ENCODE results near the gene TXNDC5.

Gene TXNDC5

GRCh38 chr6:7910654-7911344, at the start of gene TXNDC5:
TSS of gene TXNDC5 (minus strand) at chr6:7910788. CDS start at chr6:7910776, 12 bp downstream.
- peak; percentile 49 to 67 for DNase-seq

GRCh38 chr6:7960141-7960540, 49.6 kb upstream of the TXNDC5 start:
- DNase-seq = no peak

- DNase-seq = no peak
Observed at GRCh38 chr6:7959453-7959852, 48.9 kb upstream of the TXNDC5 start.

- DNase-seq = no peak
Observed at GRCh38 chr6:7958464-7958863, 47.9 kb upstream of the TXNDC5 start.

- DNase-seq = no peak
Observed at GRCh38 chr6:7956257-7956656, 45.7 kb upstream of the TXNDC5 start.

GRCh38 chr6:7954477-7955200, 44.1 kb upstream of the TXNDC5 start:
- no peak for DNase-seq

GRCh38 chr6:7953753-7954152, 43.2 kb upstream of the TXNDC5 start:
- DNase-seq = no peak

GRCh38 chr6:7939864-7940228, 29.3 kb upstream of the TXNDC5 start:
- no peak for DNase-seq

- DNase-seq = no peak
Observed at GRCh38 chr6:7939184-7939863, 28.7 kb upstream of the TXNDC5 start.

GRCh38 chr6:7938562-7939183, 28.1 kb upstream of the TXNDC5 start:
- DNase-seq = peak in 1 of 2 donors; percentile 26

- DNase-seq = no peak
Observed at GRCh38 chr6:7933794-7934193, 23.2 kb upstream of the TXNDC5 start.

- no peak for DNase-seq
Observed at GRCh38 chr6:7932625-7933024, 22.0 kb upstream of the TXNDC5 start.

GRCh38 chr6:7924867-7925266, 14.3 kb upstream of the TXNDC5 start:
- no peak for DNase-seq

GRCh38 chr6:7922596-7922995, 12.0 kb upstream of the TXNDC5 start:
- no peak for DNase-seq

GRCh38 chr6:7921632-7922092, 11.1 kb upstream of the TXNDC5 start:
- no peak for DNase-seq

GRCh38 chr6:7921046-7921445, 10.5 kb upstream of the TXNDC5 start:
- no peak for DNase-seq

GRCh38 chr6:7920425-7920824, 9.8 kb upstream of the TXNDC5 start:
- DNase-seq = no peak

- peak; percentile 14 to 48 for DNase-seq
Observed at GRCh38 chr6:7919871-7920270, 9.3 kb upstream of the TXNDC5 start.

GRCh38 chr6:7918403-7918802, 7.8 kb upstream of the TXNDC5 start:
- no peak for DNase-seq

- DNase-seq = no peak
Observed at GRCh38 chr6:7917729-7918128, 7.1 kb upstream of the TXNDC5 start.

- no peak for DNase-seq
Observed at GRCh38 chr6:7916959-7917358, 6.4 kb upstream of the TXNDC5 start.

GRCh38 chr6:7914991-7915789, 4.6 kb upstream of the TXNDC5 start:
- DNase-seq = no peak

GRCh38 chr6:7914311-7914710, 3.7 kb upstream of the TXNDC5 start:
- DNase-seq = no peak

All from inflammatory macrophage treated with lipopolysaccharide for 1 hour (primary cell).